Endodermal cell (in vitro differentiated cells): ENCODE data around the gene ADGRB3. TPM values are rescaled to one million over a fixed set of nuclear protein-coding genes. Genes with fewer than 3 reads are reported as not detected.

Experiments used
- DNase-seq: peaks from one replicate; pipeline ENCODE4 v3.0.0-alpha.2; 2017
- H3K27ac ChIP-seq: 2 replicates; pipeline ENCODE4 v1.5.1; 2013; ENCODE audit warnings: mild to moderate bottlenecking, low read depth, low read length, moderate library complexity
- H3K27me3 ChIP-seq: 2 replicates; pipeline ENCODE4 v1.6.1; 2013; ENCODE audit warnings: mild to moderate bottlenecking, low read length, moderate library complexity; ENCODE audit not compliant: insufficient read depth, control insufficient read depth, poor library complexity, severe bottlenecking
- H3K36me3 ChIP-seq: 2 replicates; pipeline ENCODE4 v1.7.0; 2013; ENCODE audit warnings: mild to moderate bottlenecking, low read length, moderate library complexity; ENCODE audit not compliant: control insufficient read depth, insufficient read depth
- H3K4me1 ChIP-seq: one replicate; pipeline ENCODE4 v1.7.0; 2013; ENCODE audit warnings: low read length; ENCODE audit not compliant: control insufficient read depth, insufficient read depth
- H3K4me3 ChIP-seq: 2 replicates; pipeline ENCODE4 v1.5.1; 2013; ENCODE audit warnings: mild to moderate bottlenecking, low read length, moderate library complexity
- H3K9ac ChIP-seq: 2 replicates; pipeline ENCODE4 v1.6.1; 2013; ENCODE audit warnings: mild to moderate bottlenecking, low read length, moderate library complexity; ENCODE audit not compliant: poor library complexity, severe bottlenecking; ENCODE audit errors: extremely low read depth
- H3K9me3 ChIP-seq: 2 replicates; pipeline ENCODE4 v1.6.1; 2013; ENCODE audit warnings: mild to moderate bottlenecking, low read length, moderate library complexity; ENCODE audit not compliant: control insufficient read depth
- H3K27ac Mint-ChIP-seq: 2 replicates; pipeline ENCODE4 v1.8.0; 2020; ENCODE audit warnings: mixed read lengths
- H3K27me3 Mint-ChIP-seq: 2 replicates; pipeline ENCODE4 v1.8.0; 2021; ENCODE audit warnings: mild to moderate bottlenecking, mixed read lengths; ENCODE audit not compliant: insufficient read depth
- H3K36me3 Mint-ChIP-seq: 2 replicates; pipeline ENCODE4 v1.8.0; 2020; ENCODE audit warnings: low read depth, mixed read lengths
- H3K4me1 Mint-ChIP-seq: 2 replicates; pipeline ENCODE4 v1.8.0; 2020; ENCODE audit warnings: mixed read lengths
- H3K4me3 Mint-ChIP-seq: 2 replicates; pipeline ENCODE4 v1.8.0; 2020; ENCODE audit warnings: mild to moderate bottlenecking, moderate library complexity, mixed read lengths
- H3K9me3 Mint-ChIP-seq: 2 replicates; pipeline ENCODE4 v1.8.0; 2020; ENCODE audit warnings: mild to moderate bottlenecking, mixed read lengths
- WGBS, 2 experiments: methylation state at CpG; one replicate each; pipeline versions ENCODE4 v1.1.5 to v1.1.7; 2013; ENCODE audit warnings: missing lambda C conversion rate in 2 of 2, mixed read lengths in 1 of 2; ENCODE audit not compliant: insufficient coverage in 1 of 2, insufficient read length in 1 of 2; 5-methylcytosine and 5-hydroxymethylcytosine counted together
- total RNA-seq, 2 donors: library from RNA; stranded (reverse); fragmentation: NEBNext Ultra II Directional in 1 of 2; extraction: Animal tissue kit (Norgen Biotek cat#: 25700) in 1 of 2; gene quantifications; 2 replicates in 1 of 2; 3 replicates in 1 of 2; pipeline ENCODE4 v1.2.1, GENCODE V29; 2021
- TF ChIP-seq, protein P1 (sequence below): fragments of 200-600 bp; sonication (generic); conservative IDR thresholded peaks from 2 replicates; pipeline ENCODE4 v1.5.0; 2021; ENCODE audit warnings: antibody characterized with exemption, mild to moderate bottlenecking

ADGRB3 gene
- total RNA-seq, 2 donors from 2014 or later: 0.33 to 1.3 TPM

DNA sequence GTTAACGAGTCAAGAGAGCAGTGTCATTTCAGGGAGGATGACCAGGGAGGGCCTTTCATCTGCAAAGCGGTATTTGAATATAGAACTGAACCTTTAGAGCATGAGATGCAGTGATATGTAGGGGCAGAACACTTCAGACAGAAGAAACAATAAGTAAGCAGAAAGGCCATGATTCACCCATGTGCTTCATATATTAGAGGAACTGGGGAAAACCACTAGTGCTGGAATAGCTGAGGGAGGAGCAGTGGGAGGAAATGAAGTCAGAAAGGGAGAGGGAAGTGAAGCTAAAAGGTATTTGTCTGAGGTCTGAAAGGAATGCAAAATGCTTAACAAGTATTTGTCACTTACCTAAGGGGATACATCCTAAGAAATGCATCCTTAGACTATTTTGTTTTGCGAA, 391.2 kb downstream of the ADGRB3 start:
- no peaks in the 10 kb centered on the region for H3K27me3 Mint-ChIP-seq
- TF ChIP-seq, protein P1, sequence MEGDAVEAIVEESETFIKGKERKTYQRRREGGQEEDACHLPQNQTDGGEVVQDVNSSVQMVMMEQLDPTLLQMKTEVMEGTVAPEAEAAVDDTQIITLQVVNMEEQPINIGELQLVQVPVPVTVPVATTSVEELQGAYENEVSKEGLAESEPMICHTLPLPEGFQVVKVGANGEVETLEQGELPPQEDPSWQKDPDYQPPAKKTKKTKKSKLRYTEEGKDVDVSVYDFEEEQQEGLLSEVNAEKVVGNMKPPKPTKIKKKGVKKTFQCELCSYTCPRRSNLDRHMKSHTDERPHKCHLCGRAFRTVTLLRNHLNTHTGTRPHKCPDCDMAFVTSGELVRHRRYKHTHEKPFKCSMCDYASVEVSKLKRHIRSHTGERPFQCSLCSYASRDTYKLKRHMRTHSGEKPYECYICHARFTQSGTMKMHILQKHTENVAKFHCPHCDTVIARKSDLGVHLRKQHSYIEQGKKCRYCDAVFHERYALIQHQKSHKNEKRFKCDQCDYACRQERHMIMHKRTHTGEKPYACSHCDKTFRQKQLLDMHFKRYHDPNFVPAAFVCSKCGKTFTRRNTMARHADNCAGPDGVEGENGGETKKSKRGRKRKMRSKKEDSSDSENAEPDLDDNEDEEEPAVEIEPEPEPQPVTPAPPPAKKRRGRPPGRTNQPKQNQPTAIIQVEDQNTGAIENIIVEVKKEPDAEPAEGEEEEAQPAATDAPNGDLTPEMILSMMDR: no peak
- DNase-seq: no peak
- H3K9me3 Mint-ChIP-seq: no peaks in the 10 kb centered on the region
- no peaks in the 10 kb centered on the region for H3K36me3 Mint-ChIP-seq
- Histone ChIP-seq H3K27me3 (no peaks in the 10 kb centered on the region), H3K9me3 (no peaks in the 10 kb centered on the region), H3K36me3 (no peaks in the 10 kb centered on the region), H3K9ac (no peak overlapping the region), H3K27ac (no peak overlapping the region), H3K4me1 (no peaks in the 10 kb centered on the region), H3K4me3 (no peak overlapping the region)
- no peak overlapping the region for H3K4me3 Mint-ChIP-seq
- 93 to 96% methylated on average over 3 of the region's 3 CpGs for WGBS, 2 experiments
- no peaks in the 10 kb centered on the region for H3K4me1 Mint-ChIP-seq
- no peak overlapping the region for H3K27ac Mint-ChIP-seq

DNA sequence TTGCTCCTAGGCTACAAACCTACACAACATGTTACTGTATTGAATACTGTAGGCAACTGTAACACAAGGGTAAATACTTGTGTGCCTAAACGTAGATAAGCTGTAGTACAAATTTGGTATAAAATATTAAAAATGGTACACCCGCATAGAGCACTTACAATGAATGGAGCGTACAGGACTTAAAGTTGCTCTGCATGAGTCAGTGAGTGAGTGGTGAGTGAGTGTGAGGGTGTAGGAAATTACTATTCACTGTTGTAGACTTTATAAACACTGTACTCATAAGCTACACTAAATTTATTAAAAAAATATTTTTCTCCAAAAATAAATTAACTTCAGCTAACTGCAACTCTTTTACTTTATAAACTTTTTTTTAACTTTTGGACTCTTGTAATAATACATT, 391.6 kb downstream of the ADGRB3 start:
- Mint-ChIP-seq H3K36me3 (no peaks in the 10 kb centered on the region), H3K27ac (no peak overlapping the region), H3K27me3 (no peaks in the 10 kb centered on the region), H3K4me1 (no peaks in the 10 kb centered on the region), H3K4me3 (no peak overlapping the region), H3K9me3 (no peaks in the 10 kb centered on the region)
- Histone ChIP-seq H3K9ac (no peak overlapping the region), H3K27me3 (no peaks in the 10 kb centered on the region), H3K36me3 (no peaks in the 10 kb centered on the region), H3K9me3 (no peaks in the 10 kb centered on the region), H3K4me3 (no peak overlapping the region), H3K27ac (no peak overlapping the region), H3K4me1 (no peaks in the 10 kb centered on the region)
- WGBS, 2 experiments: 62% methylated on average over 3 of the region's 3 CpGs; no CpG with 5 or more reads in 1 of the 2 experiments
- no peak for DNase-seq
- TF ChIP-seq, protein P1: no peak

DNA sequence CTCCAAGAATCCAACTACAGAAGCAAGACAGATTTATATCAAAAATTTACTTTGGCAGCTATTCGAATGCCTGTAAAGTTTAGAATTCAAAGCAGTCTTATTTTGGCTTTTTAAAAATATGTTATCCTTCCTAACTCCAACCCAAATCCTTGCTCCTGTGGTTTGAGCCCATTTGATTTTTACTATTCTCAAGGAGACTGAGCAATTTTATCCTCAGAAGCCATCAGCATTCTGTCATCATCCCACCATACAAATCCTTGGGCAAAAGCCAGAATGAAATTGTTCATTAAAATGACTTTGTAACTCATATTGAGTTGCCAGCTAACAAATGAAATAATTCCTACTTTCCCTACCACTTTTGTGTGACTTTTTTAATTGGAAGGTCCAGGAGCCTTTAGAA, 392.8 kb downstream of the ADGRB3 start:
- Histone ChIP-seq H3K9me3 (no peaks in the 10 kb centered on the region), H3K4me3 (no peak overlapping the region), H3K36me3 (no peaks in the 10 kb centered on the region), H3K9ac (no peak overlapping the region), H3K4me1 (no peaks in the 10 kb centered on the region), H3K27ac (no peak overlapping the region), H3K27me3 (no peaks in the 10 kb centered on the region)
- Mint-ChIP-seq H3K9me3 (no peaks in the 10 kb centered on the region), H3K4me3 (no peak overlapping the region), H3K4me1 (no peaks in the 10 kb centered on the region), H3K27ac (no peak overlapping the region), H3K36me3 (no peaks in the 10 kb centered on the region), H3K27me3 (no peaks in the 10 kb centered on the region)
- no peak for DNase-seq
- TF ChIP-seq, protein P1: no peak
- 93% methylated on average over 1 of the region's 1 CpG; no CpG with 5 or more reads in 1 of the 2 experiments for WGBS, 2 experiments
